Right lobe of liver (tissue), 6 donors: Measurements from ENCODE around the gene MMP17. TPM values are rescaled to one million over a fixed set of nuclear protein-coding genes. Genes with fewer than 3 reads are reported as not detected.

ENCODE experiments used
- ATAC-seq, 4 donors: fragments of 200-7000 bp; cut with Tn5 transposase; one replicate each; pipeline ENCODE4 v1.9.1; 2020; ENCODE audit warnings: mild to moderate bottlenecking in 4 of 4, moderate library complexity in 4 of 4
- DNase-seq, 3 donors: peaks; one replicate each; pipeline ENCODE4 v3.0.0-alpha.2; 2020
- H3K27ac ChIP-seq, 3 donors: fragments of 200-600 bp; one replicate each; pipeline ENCODE4 v1.8.0; 2022
- H3K27me3 ChIP-seq, 2 donors: fragments of 200-600 bp; one replicate each; pipeline ENCODE4 v1.8.0; 2022
- H3K36me3 ChIP-seq, 4 donors: fragments of 200-600 bp; sonication (generic) in 1 of 4; one replicate each; pipeline versions ENCODE4 v1.5.1 to v1.8.0; 2017 to 2022; ENCODE audit warnings: control low read depth in 1 of 4
- H3K4me1 ChIP-seq, 4 donors: fragments of 200-600 bp; sonication (generic) in 1 of 4; one replicate each; pipeline versions ENCODE4 v1.5.1 to v1.8.0; 2017 to 2022; ENCODE audit warnings: control low read depth in 1 of 4
- H3K4me3 ChIP-seq, 3 donors: fragments of 200-600 bp; one replicate each; pipeline ENCODE4 v1.8.0; 2022
- H3K9me3 ChIP-seq, 4 donors: fragments of 200-600 bp; sonication (generic) in 1 of 4; one replicate each; pipeline versions ENCODE4 v1.5.1 to v1.8.0; 2017 to 2022; ENCODE audit warnings: control low read depth in 1 of 4
- POLR2A ChIP-seq: fragments of 450-650 bp; IDR thresholded peaks from one replicate; pipeline ENCODE4 v1.6.1; 2017; ENCODE audit warnings: antibody characterized with exemption, mild to moderate bottlenecking
- WGBS: methylation state at CpG from one replicate; pipeline ENCODE4 v1.1.6; 2018; ENCODE audit warnings: low coverage, low lambda C conversion rate; ENCODE audit not compliant: insufficient coverage; ENCODE audit errors: missing lambda C conversion rate; 5-methylcytosine and 5-hydroxymethylcytosine counted together
- intact Hi-C, 2 donors: fragments of 100-400 bp; cut with DNase I; formaldehyde crosslinking; loops; one replicate each; pipeline versions ENCODE4 v1.11.2 to v1.14.1; 2022
- total RNA-seq, 6 experiments: library from RNA; depleted of rRNA in 2 of 6; stranded (reverse); fragments of >200 nt in 2 of 6; fragmentation: NEBNext Ultra II Directional in 3 of 6; extraction: Animal tissue kit (Norgen Biotek cat#: 25700) in 3 of 6; gene quantifications; one replicate each; pipeline versions ENCODE4 v1.1.0 to v1.2.4, GENCODE V29; 2016 to 2023
- TF ChIP-seq, protein P1 (sequence below), 4 donors: fragments of 200-600 bp in 3 of 4; fragments of 450-650 bp in 1 of 4; IDR thresholded peaks; one replicate each; pipeline versions ENCODE4 v1.5.1 to v1.8.0; 2016 to 2022; ENCODE audit warnings: antibody characterized with exemption in 4 of 4, mild to moderate bottlenecking in 2 of 4
- donor health status: DM: no; HTN: yes; CAD: no.
- donor health status: DM: no; HTN: no; CAD: no.
- donor health status: DM: no; HTN: no; CAD: no.
- donor health status: DM: no; HTN: yes; CAD: no.
- donor health status: DM: no; HTN: yes; CAD: no.

The MMP17 gene
- total RNA-seq, 6 experiments from 2014 or later, result 0.58 to 3.9 (median 0.73) TPM

DNA sequence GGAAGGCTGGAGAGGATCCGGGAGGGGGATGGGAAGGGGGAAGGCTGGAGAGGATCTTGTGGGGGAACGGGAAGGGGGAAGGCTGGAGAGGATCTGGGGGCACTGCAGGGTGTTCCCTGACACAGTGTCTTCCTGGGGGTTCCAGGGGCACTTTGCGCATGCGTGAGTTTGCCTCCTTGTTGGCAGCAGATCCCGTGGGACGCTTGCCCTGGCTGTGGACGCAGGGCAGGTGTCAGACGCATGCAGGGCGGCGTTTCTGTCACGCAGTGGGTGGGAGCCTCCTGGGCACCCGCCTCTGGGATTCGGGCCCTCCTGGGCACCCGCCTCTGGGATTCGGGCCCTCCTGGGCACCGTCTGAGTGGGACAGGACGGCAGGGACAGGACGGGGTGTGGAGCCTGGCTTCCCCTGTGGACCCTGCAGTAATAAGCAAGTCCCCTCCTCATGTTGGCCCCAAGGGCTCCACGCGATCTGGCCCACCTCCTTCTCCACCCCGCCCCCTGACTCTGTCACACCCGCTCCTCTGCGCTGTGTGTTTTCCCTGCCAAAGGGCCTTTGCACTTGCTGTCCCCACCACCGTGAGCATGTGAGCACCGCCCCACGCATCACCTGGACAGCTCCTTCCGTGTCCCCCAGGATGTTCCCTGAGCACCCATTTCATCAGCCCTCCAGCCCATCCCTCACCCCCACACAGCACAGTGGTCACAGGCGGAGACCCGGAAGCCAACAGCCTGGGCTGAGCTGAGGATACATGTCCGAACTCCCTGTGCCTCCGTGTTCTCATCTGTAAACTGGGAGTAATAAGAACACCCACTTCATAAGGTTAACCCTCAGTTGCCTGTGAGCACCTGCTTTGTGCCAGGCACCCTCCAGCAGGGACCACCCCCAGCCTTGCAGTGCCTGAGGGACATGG lies 4.4 kb downstream of the MMP17 start:
- no peak overlapping the region for H3K27ac ChIP-seq
- intact Hi-C loops, result no loop called here
- TF ChIP-seq, protein P1, sequence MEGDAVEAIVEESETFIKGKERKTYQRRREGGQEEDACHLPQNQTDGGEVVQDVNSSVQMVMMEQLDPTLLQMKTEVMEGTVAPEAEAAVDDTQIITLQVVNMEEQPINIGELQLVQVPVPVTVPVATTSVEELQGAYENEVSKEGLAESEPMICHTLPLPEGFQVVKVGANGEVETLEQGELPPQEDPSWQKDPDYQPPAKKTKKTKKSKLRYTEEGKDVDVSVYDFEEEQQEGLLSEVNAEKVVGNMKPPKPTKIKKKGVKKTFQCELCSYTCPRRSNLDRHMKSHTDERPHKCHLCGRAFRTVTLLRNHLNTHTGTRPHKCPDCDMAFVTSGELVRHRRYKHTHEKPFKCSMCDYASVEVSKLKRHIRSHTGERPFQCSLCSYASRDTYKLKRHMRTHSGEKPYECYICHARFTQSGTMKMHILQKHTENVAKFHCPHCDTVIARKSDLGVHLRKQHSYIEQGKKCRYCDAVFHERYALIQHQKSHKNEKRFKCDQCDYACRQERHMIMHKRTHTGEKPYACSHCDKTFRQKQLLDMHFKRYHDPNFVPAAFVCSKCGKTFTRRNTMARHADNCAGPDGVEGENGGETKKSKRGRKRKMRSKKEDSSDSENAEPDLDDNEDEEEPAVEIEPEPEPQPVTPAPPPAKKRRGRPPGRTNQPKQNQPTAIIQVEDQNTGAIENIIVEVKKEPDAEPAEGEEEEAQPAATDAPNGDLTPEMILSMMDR (IDR thresholded peaks at IDR 0.05), result no peak
- no peak for TF ChIP-seq POLR2A
- ATAC-seq (peak in 1 of 4 donors; percentile 67), DNase-seq (peak in 1 of 3 donors; percentile 66)
- no peak overlapping the region for H3K4me3 ChIP-seq
- H3K4me1 ChIP-seq, result peaks cover 0 to 23% (median 0%) of the 10 kb centered on the region in 4 donors
- no peaks in the 10 kb centered on the region for H3K36me3 ChIP-seq
- H3K9me3 ChIP-seq, result no peaks in the 10 kb centered on the region
- H3K27me3 ChIP-seq, result peaks cover 0 to 16% of the 10 kb centered on the region in 2 donors
- WGBS, result 30% methylated on average over 6 of the region's 31 CpGs

DNA sequence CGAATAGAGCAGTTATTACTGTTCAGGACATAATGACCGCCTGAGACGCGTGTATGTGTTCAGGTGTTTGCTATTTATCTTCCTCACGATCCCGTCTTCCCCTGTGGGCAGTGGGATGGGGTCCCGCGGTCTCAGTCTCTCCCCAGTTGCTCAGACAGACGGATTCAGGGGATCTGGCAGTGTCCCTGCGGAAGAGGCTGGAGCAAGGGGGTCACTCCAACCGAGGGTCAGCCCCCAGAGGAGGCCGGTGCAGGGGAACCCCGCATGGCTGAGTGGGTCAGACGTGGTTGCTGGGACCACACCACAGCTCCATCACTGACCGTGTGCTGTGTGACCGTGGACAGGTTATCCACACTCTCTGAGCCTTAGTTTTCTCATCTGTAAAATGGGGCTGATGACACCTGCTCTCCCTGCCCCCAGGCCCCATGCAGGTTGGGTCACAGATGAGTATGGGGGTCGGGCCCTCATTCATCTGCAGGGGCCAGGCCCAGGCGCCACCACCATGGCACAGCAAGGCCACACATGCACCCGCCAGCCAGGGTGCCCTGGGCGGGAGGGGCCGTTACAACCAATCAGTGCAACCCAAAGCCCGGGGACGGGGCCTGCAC lies 5.2 kb downstream of the MMP17 start:
- intact Hi-C loops, result no loop called here
- ATAC-seq (no peak), DNase-seq (no peak)
- no CpG with 5 or more reads among the region's 23 CpGs for WGBS
- Histone ChIP-seq H3K27ac (no peak overlapping the region), H3K4me1 (peaks cover 0 to 23% (median 0%) of the 10 kb centered on the region in 4 donors), H3K36me3 (no peaks in the 10 kb centered on the region), H3K9me3 (no peaks in the 10 kb centered on the region), H3K4me3 (no peak overlapping the region), H3K27me3 (peaks cover 0 to 16% of the 10 kb centered on the region in 2 donors)
- TF ChIP-seq POLR2A, result no peak
- TF ChIP-seq, protein P1 (IDR thresholded peaks at IDR 0.05), result no peak

DNA sequence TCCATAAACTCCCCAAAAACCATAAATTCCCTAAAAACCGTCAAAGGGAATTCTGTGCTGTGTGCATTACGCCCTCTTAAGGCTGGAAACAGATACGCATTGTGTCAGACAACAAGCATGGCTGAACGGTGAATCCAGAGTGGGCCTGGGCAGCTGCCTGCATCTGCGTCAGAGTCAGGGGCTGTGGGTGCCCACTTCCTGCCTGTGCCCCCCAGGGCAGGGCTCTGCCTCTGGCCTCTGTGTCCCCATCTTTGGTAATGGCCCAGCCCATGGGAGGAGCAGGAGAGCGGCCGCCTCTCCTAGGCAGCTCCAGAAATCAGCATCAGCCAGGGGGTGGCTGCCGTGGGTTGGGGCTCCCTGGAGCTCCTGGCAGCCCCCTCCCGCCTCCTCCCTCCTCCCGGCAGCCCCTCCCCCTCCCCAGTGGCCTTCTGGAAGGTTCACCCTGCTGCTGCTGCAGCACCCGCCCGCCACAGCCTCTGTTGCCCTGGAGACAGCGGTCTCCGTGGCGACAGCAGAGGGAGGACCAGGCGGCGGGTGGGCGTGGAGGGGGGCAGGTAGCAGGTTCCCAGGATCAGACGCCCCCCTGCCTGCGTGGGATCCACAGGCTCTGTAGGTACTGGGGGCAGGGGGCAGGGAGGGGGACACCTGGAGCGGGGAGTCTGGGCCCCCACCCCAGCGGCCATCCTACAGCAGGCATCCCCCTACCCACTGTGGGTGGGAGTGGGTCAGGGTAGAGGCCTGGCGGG lies 5.9 kb downstream of the MMP17 start:
- Histone ChIP-seq H3K27me3 (peaks cover 0 to 11% of the 10 kb centered on the region in 2 donors), H3K4me3 (no peak overlapping the region), H3K9me3 (no peaks in the 10 kb centered on the region), H3K27ac (no peak overlapping the region), H3K4me1 (peaks cover 0 to 18% (median 0%) of the 10 kb centered on the region in 4 donors), H3K36me3 (no peaks in the 10 kb centered on the region)
- DNase-seq, result no peak
- ATAC-seq, result no peak
- intact Hi-C loops, result no loop called here
- TF ChIP-seq, protein P1 (IDR thresholded peaks at IDR 0.05), result no peak
- no peak for TF ChIP-seq POLR2A
- 12% methylated on average over 3 of the region's 23 CpGs for WGBS

DNA sequence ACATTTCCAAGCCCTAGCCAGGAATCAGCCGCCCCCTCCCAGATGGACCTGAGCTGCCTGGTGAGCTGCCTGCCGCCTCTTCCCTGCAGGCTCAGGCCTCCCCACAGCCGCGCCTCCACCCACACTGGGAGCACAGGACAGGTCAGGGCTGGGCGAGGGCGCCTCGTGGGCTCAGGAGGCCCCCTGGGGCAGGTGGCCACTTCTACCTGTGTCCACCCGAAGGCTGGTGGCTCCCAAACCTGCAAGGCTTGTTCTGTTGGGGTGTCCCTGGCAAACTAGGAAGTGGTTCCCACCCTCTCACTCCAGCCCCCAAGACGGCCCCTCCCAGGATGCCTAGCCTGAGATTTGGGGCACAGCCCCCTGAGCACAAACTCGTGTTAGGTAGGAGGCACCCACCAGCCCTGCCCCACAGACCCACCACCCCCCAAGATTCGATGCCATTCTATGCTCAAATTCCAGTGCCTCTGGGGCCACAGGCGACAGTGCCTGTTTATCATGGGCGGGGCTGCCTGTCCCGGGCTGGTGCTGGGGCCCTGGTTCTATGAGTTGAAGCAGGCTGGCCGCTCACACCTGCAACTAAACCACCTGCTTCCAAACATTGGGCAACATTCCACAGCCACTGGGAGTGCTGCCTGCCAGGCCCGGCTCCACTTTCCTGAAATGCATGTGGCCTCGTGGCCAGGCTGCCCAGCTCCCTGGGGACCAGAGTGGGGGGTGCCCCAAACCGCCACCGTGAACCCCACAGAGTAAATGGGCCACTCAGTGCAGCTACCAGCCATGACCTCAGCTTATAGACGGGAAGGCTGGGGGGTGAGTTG lies 6.8 kb downstream of the MMP17 start:
- no peak overlapping the region for H3K27ac ChIP-seq
- no peak for DNase-seq
- peaks cover 0 to 10% (median 0%) of the 10 kb centered on the region in 4 donors for H3K4me1 ChIP-seq
- TF ChIP-seq, protein P1 (IDR thresholded peaks at IDR 0.05), result no peak
- no peak for TF ChIP-seq POLR2A
- H3K27me3 ChIP-seq, result peaks cover 0 to 1% of the 10 kb centered on the region in 2 donors
- no peaks in the 10 kb centered on the region for H3K9me3 ChIP-seq
- H3K36me3 ChIP-seq, result no peaks in the 10 kb centered on the region
- no peak overlapping the region for H3K4me3 ChIP-seq
- intact Hi-C loops, result no loop called here
- no peak for ATAC-seq
- 66% methylated on average over 3 of the region's 20 CpGs for WGBS
